ENCODE measurements around the gene TGFBR2. TPM values are rescaled to one million over a fixed set of nuclear protein-coding genes. Genes with fewer than 3 reads are reported as not detected.

TGFBR2 gene
- total and polyA plus RNA-seq, 2 of the 13 experiments (the other 11 are each of a cell fraction or from before 2014, with no cell fraction given), result 82.2 to 187 TPM

DNA sequence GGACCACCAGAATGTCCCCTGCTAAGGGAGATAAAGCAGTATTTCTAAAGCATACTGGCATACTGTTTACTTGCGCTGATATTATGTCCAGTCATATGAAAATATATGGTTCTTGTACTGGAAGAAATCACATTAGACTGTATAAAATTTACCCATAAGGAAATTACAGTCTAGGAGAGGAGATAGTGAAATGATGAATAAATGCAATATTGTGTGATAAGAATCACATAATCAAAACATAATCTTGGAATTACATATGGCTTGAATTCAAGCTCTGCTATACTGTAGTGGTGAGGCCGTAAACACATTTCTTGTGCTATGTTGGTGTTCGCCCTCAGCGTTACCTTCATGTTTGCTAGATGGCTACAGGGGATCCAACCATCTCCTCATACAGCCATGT, 20.7 kb upstream of the TGFBR2 start (continued):
- TF ChIP-seq ZNF691 (CRISPR knock-in tag; IDR thresholded peaks at IDR 0.05; ENCODE audit: borderline replicate concordance, low read depth) (no peak), ZNF605 (CRISPR knock-in tag; IDR thresholded peaks at IDR 0.05) (no peak), HNRNPL (IDR thresholded peaks at IDR 0.05; ENCODE audit: low read depth, low read length) (no peak), SMC3 (IDR thresholded peaks at IDR 0.05; ENCODE audit: low read length) (no peak), ZNF235 (CRISPR knock-in tag; IDR thresholded peaks at IDR 0.05; ENCODE audit: borderline replicate concordance) (no peak), ZNF253 (CRISPR knock-in tag; IDR thresholded peaks at IDR 0.05; ENCODE audit: borderline replicate concordance) (no peak), U2AF1 (optimal IDR thresholded peaks at IDR 0.05; ENCODE audit: low read depth, low read length) (no peak), HOXA5 (CRISPR knock-in tag; IDR thresholded peaks at IDR 0.05) (no peak)
- TF ChIP-seq, protein P1, sequence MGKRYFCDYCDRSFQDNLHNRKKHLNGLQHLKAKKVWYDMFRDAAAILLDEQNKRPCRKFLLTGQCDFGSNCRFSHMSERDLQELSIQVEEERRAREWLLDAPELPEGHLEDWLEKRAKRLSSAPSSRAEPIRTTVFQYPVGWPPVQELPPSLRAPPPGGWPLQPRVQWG (CRISPR knock-in tag; IDR thresholded peaks at IDR 0.05; ENCODE audit: borderline replicate concordance, low read depth), result no peak

DNA sequence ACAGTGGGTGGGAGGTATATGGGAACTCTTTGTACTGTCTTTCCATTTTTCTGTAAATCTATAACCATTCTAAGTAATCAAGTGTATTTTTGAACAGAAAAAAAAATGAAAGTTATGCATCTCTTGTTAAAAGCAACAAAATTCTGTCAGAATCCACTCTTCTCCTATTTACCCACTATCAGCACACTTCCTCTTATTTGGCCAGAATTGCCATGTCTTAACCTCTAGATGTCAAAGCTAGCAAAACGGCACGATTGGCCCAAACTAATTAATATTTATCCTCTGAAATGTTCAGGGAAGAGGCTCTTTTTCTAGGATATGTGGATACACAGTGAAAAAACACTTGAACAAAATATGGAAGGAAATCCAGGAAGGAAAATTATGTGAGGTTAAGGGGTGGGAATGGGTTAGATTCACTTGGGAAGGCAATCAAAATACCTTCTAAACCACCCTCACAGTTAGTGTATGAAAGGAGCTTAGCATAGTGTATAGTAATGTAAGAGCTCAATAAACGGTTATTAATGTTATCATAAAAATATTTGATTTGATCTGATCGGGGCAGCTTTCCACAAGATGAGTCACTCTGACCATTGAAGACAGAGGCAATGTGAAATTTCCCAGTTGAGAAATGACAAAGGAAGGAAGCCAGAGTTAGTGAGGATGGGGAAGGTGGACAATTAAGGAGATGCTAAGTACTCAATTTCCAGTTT, 20.1 kb upstream of the TGFBR2 start:
- no peaks in the 10 kb centered on the region for H3K79me2 ChIP-seq (ENCODE audit: insufficient read depth, low read length)
- H3K36me3 ChIP-seq (replicated peaks in 1 of 2; ENCODE audit: control insufficient read depth in 1 of 2, insufficient read depth in 2 of 2, low read length in 2 of 2), result no peaks in the 10 kb centered on the region
- no peak overlapping the region for H3K9ac ChIP-seq (ENCODE audit: insufficient read depth, low read depth, low read length)
- no peak overlapping the region for H2AFZ ChIP-seq (ENCODE audit: low read length)
- 96% methylated on average over 4 of the region's 4 CpGs for WGBS (ENCODE audit: low lambda C conversion rate)
- no peak overlapping the region for H3K4me2 ChIP-seq (ENCODE audit: low read depth, low read length)
- peaks cover 49% of the 10 kb centered on the region for H3K4me1 ChIP-seq (ENCODE audit: insufficient read depth, low read length)
- ChIA-PET POLR2A (interaction anchor here (1.4 kb wide), 1 partner anchor 12 kb away, joined by 3 read pairs; no protein-coding TSS in a partner anchor), CTCF (ENCODE audit: low intra/inter-chr PET ratio, low total read pairs) (no interaction called here)
- in situ Hi-C loops (cut with HindIII; ENCODE audit: extremely low pct_ligation_motif_present, low pct_unique_long_range_greater_than_20kb), result no loop called here
- H3K27me3 ChIP-seq (ENCODE audit: control insufficient read depth in 1 of 2, insufficient read depth in 2 of 2, low read length in 2 of 2), result no peaks in the 10 kb centered on the region
- BruUV-seq (replicated peaks), result no TSS peak
- no peaks in the 10 kb centered on the region for H4K20me1 ChIP-seq (ENCODE audit: insufficient read depth, low read length)
- H3K4me3 ChIP-seq (replicated peaks in 1 of 3; ENCODE audit: insufficient read depth in 1 of 3, low read depth in 2 of 3, low read length in 3 of 3), result no peak overlapping the region
- FAIRE-seq, result no peak
- intact Hi-C loops (cut with micrococcal nuclease; ENCODE audit: unreplicated experiment), result no loop called here
- no peaks in the 10 kb centered on the region for H3K9me3 ChIP-seq (ENCODE audit: low read length)
- DNase-seq (ENCODE audit: low spot score), result no peak
- no peak overlapping the region for H3K27ac ChIP-seq (ENCODE audit: extremely low read length, insufficient read depth, low read length)
- no peak for ATAC-seq
- TF ChIP-seq CREM (IDR thresholded peaks at IDR 0.05) (no peak), CREM (CRISPR knock-in tag; IDR thresholded peaks at IDR 0.05) (no peak), ZBTB7B (CRISPR knock-in tag; IDR thresholded peaks at IDR 0.05) (no peak), ZNF235 (CRISPR knock-in tag; IDR thresholded peaks at IDR 0.05; ENCODE audit: borderline replicate concordance) (no peak), PRPF4 (IDR thresholded peaks at IDR 0.05; ENCODE audit: low read depth, low read length, poor library complexity, severe bottlenecking) (no peak), ZBTB20 (CRISPR knock-in tag; IDR thresholded peaks at IDR 0.05; ENCODE audit: borderline replicate concordance, low read depth) (no peak), POLR2A (IDR thresholded peaks at IDR 0.05; ENCODE audit: insufficient read depth in 1 of 2, low read depth in 2 of 2, low read length in 2 of 2) (no peak)
- TF ChIP-seq, protein P2, sequence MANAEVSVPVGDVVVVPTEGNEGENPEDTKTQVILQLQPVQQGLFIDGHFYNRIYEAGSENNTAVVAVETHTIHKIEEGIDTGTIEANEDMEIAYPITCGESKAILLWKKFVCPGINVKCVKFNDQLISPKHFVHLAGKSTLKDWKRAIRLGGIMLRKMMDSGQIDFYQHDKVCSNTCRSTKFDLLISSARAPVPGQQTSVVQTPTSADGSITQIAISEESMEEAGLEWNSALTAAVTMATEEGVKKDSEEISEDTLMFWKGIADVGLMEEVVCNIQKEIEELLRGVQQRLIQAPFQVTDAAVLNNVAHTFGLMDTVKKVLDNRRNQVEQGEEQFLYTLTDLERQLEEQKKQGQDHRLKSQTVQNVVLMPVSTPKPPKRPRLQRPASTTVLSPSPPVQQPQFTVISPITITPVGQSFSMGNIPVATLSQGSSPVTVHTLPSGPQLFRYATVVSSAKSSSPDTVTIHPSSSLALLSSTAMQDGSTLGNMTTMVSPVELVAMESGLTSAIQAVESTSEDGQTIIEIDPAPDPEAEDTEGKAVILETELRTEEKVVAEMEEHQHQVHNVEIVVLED (CRISPR knock-in tag; IDR thresholded peaks at IDR 0.05; ENCODE audit: borderline replicate concordance), result no peak

Data from HepG2 (cell line).